NCI-H524 (cell line): Measurements from ENCODE around the gene DOCK6.

Source experiments
- DNase-seq, 2 experiments: peaks; one replicate each; lab custom pipeline; 2025; lab: John Stamatoyannopoulos, UW

The DOCK6 gene, protein sequence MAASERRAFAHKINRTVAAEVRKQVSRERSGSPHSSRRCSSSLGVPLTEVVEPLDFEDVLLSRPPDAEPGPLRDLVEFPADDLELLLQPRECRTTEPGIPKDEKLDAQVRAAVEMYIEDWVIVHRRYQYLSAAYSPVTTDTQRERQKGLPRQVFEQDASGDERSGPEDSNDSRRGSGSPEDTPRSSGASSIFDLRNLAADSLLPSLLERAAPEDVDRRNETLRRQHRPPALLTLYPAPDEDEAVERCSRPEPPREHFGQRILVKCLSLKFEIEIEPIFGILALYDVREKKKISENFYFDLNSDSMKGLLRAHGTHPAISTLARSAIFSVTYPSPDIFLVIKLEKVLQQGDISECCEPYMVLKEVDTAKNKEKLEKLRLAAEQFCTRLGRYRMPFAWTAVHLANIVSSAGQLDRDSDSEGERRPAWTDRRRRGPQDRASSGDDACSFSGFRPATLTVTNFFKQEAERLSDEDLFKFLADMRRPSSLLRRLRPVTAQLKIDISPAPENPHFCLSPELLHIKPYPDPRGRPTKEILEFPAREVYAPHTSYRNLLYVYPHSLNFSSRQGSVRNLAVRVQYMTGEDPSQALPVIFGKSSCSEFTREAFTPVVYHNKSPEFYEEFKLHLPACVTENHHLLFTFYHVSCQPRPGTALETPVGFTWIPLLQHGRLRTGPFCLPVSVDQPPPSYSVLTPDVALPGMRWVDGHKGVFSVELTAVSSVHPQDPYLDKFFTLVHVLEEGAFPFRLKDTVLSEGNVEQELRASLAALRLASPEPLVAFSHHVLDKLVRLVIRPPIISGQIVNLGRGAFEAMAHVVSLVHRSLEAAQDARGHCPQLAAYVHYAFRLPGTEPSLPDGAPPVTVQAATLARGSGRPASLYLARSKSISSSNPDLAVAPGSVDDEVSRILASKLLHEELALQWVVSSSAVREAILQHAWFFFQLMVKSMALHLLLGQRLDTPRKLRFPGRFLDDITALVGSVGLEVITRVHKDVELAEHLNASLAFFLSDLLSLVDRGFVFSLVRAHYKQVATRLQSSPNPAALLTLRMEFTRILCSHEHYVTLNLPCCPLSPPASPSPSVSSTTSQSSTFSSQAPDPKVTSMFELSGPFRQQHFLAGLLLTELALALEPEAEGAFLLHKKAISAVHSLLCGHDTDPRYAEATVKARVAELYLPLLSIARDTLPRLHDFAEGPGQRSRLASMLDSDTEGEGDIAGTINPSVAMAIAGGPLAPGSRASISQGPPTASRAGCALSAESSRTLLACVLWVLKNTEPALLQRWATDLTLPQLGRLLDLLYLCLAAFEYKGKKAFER (N-terminal part only)

DNA sequence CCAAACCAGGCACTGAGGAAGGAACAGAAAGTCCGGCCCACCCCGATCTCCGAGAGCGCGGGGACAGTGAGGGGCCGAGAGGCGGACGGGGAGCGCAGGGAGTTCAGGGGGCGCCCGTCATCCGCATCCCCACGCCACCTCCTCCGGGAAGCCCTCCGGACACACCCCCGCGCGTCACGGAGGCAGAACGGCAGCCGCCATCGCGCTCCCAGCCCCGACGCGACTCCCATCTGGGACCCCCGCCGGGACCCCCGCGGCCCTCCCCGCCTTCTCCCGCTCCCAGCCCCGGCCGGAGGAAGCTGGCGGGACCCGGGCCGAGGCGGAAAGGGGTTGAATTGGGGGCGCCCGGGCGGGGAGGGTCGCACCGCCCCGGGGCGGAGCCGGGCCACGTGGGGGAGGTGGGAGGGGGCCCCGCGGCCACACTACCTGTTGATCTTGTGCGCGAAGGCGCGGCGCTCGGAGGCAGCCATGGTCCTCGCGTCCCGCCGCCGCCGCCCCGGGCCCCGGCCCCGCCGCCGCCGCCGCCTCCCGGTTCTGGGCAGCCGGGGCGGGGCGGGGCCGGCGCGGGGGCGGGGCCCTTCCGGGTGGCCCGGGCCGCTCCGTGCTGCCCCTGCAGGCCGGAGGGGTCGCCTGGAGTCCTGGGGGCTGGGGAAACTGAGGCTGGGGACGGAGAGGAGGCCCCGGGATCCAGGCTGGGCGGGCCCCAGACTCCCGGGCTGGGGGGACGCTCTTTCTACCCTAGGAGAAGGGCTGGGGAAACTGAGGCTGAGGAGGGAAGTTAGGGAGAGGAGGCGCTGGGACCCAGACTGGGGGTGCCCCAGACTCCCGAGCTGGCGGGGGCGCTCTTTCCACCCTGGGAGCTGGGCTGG, at the start of gene DOCK6:
Gene DOCK6 (minus strand): TSS at position 554 of the 869 bp plus-strand sequence. CDS start 84 bp downstream, at position 470.
- DNase-seq = no peak

DNA sequence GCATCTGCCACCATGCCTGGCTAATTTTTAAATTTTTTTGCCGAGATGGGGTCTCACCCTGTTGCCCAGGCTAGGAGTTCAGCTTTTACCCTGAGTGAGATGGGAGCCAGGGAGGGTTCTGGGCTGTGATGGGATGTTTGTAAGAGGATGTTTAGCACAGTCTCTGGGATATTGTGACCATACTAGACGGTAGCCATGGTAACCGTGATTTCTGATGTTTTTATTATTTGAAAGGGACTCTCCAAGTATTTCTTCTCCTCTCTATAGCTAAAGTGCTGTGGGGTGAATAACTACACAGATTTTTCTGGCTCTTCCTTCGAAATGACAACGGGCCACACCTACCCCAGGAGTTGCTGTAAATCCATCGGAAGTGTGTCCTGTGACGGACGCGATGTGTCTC, 44.0 kb upstream of the DOCK6 start:
- DNase-seq = no peak

DNA sequence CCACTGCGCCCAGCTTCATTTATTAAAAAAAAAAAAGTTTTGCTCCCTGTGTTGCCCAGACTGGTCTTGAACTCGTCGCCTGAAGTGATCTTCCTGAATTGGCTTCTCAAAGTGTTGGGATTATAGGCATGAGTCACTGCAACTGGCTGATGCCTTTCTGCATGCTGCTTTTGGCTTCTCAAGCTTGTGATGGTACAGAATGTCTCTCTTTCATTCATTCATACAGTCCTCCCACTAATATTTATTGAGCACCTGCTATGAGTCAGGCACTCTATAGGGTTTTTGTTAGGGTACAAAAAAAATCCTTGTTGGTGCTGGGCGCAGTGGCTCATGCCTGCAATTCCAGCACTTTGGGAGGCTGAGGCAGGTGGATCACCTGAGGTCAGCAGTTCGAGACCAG, 42.6 kb upstream of the DOCK6 start:
- DNase-seq = no peak

DNA sequence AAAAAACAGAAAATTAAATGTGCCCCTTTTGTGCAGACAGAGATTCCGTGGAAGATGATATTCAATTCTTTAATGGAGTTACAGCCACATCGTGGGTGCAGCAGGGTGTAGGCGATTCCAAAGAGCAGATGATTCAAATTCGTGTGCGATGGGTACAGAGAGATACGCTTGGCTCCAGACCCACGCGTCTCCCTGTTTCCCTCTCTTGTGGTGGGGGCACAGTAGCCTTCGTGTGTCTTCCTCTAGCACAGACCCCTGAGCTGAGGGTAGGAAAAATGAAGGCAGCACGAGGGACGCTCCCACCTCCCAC, 38.4 kb upstream of the DOCK6 start:
- DNase-seq = no peak

DNA sequence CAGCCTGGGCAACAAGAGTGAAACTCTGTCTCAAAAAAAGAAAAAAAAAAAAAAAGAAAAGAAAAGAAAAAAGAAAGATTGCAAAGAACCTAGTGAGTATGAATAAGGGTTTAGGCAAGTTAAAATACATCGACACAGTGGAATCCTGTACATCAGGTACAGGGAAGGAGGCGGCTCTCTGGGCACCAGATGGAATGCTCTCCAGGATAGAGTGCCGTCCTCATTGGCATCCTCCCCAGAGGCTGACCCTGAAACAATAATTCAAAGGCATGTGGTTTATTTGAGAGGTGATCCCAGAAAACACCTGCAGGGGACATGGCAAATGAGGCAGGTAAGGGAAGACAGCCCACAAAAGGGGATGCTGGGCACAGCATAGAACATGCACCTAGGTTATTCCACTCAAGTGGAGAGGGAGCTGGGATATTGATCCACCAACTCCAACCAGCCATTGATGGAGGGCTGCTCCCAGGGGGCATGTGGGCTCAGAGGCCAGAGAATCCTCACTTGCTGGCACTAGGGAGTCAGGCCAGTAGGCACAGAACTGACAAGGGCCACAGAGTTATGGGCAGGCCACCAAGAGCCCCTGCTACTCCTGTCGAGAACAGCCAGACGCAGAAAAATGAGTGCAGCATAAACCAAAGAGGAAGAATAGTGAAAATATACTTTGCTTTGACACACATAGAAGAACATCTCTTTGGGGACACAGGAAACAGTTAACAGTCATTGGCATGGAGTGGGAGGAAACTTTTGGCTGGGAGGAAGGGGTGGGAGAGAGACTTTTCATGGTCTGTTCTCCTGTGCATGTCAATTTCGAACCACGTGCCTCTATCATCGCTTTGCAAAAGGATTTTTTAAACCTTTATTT, 37.9 kb upstream of the DOCK6 start:
- DNase-seq = peak in 1 of 2 experiments; percentile 15

DNA sequence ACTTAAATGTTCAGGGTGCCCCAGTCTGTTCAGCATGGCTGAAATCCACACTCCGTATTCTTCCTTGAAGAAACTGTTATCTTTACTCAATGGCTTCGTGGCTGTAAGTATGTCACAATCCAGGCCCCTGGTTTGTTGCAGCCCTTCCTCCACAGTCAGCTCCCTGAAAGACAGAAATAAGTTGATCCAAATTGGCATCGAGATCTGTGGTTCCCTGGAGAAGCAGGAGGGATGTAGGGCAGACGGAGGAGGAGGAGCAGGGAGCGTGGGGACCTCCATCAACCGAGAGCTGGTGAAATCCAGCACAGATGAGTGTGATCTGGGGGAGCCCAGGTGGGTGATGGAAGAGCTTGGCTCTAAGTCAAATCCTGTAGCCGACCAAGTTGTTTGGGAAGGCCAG, 33.9 kb upstream of the DOCK6 start:
- no peak for DNase-seq

DNA sequence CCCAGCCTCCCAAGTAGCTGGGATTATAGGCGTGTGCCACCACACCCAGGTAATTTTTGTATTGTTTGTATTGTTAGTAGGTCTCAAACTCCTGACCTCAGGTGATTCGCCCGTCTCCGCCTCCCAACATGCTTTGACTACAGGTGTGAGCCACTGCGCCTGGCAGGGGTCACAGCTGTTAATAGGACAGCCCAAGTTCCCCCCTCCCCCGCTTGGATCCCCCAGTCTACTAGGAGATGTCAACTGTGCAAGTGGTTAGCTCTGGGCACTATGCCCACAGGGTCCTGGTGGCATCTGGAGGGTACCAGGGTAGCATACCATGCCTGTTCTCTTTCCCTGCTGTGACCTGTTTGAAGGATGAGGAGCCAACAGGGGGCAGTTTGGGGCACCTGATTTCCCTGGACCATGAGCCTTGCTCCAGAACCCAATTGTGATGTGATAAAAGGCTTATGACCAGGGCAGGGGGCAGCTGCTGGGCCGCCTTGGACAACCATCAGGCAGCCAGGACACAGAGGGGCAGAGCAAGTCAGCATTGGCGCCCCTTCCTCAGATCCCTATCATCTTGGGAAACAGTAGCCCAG, 33.4 kb upstream of the DOCK6 start, which contains the start of gene TSPAN16:
Gene TSPAN16 (plus strand): TSS at position 496 of the 581 bp plus-strand sequence. CDS start 138 bp downstream, outside the sequence.
- DNase-seq = peak in 1 of 2 experiments; percentile 19

DNA sequence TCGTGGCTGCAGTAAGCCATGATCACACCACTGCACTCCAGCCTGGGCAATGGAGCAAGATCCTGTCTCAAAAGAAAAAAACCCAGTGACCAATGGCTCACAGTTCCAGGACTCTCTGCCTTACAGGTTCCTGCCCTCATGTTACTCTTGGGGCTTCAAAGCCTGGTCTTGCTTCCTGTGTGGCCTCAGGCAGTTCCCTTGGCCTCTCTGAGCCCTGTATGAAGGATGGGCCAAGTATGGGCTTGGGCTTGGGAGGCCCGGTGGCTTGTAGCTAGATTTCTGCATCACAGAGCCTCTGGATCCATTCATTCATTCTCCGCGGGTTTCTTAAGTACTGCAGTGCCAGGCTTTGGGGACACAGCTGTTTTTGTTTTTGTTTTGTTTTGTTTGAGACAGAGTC, 32.9 kb upstream of the DOCK6 start:
- DNase-seq = no peak

DNA sequence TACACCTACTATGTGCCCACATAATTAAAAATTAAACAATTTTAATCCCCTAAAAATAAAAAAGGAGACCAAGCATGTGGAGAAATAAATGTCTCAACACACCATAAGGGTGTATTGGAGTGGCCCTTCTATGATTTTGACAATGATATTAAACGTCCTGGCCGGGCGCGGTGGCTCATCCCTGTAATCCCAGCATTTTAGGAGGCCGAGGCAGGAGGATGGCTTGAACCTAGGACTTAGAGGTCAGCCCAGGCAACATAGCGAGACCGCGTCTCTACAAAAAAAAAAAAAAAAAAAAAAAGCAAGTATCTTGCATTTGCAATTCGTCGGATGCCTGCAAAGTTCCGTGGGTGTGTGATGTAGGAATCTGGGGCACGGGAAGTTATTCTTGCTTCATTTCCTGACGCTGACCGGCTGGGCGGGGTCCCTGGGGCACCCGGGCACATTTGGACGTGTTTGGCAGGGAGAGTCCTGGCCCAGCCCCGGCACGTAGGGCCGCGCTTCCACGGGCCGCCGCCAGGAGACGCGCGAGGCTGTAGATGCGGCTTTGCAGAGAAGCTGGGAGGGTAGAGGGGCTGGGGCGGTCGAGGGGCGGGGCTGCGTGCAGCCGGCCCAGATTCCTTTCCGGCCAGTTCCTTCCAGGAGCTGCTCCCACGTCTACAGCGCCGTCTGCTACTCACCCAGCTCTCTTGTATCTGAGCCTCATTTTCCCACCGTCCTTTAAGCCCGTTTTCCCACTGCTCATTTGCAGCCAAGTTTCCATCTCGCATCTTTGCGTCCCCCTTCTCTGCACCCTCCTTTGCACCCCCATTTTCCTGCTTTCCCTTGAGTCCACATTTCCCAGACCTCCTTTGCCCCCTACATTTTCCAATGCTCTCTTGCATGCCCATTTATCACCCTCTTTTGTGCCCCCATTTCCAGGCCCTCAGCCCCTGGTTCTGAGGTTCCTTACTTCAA, 31.4 kb upstream of the DOCK6 start:
- DNase-seq = peak; percentile 82 to 92

DNA sequence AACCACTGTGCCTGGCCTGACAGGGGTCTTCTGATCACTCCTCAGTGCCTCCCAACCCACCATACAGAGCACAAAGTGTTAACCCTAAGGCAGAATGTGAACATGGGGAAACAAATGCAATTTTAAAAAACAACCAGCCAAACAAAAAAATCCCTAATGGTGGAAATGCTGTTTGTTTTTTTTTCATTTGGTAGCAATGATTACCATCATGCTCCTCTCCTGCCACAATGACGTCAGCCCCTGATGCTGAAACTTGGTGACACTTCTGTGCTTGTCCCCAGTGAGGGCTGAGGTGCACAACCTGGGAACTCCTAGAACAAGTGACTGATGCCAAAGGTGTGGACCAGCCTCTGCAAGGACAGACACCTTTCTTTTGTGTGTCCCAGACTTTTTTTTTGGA, 29.7 kb upstream of the DOCK6 start:
- DNase-seq = no peak

DNA sequence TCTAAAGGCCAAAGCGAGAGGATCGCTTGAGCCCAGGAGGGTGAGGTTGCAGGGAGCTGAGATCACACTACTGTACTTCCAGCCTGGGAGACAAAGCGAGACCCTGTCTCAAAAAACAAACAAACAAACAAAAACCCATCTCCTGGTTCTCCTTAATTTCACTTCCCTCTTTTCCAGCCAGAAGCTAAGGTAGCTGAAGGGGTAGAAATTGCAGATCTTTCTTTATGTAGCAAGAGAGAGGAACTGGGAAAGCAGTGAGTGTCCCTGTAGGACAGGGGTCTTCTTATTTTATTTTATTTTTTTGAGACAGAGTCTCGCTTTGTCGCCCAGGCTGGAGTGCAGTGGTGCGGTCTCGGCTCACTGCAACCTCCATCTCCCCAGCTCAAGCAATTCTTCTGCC, 29.1 kb upstream of the DOCK6 start:
- DNase-seq = no peak

DNA sequence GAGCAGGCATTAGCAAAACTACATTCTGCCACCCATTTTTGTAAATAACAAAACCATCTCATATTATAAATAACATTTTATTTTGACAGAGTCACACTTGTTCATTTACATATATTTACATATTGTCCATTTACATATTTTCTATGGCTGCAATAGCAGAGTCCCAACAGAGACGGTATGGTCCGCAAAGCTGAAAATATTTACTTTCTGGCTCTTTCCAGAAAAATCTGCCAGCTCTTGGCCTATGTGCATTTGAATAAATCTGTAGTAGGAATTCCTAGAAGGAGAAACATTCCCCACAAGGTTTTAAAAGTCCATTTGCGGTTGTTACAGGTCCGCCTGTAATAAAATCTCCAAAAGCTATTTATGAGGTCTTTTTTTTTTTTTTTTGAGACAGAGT, 27.9 kb upstream of the DOCK6 start:
- no peak for DNase-seq

DNA sequence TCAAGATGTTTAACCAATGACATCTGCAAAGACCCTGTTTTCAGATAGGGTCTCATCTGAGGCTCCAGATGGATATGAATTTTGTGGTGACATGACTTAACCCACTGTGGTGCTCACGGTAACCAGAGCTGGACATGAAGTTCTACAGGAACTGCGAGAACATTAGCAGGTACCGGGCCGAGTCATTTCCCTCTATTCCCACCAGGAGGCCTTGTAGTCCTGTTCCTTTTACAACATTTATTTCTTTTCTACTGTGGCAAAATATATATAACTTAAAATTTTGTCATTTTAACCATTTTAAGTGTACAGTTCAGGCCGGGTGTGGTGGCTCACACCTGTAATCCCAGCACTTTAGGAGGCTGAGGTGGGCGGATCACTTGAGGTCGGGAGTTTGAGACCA, 26.0 kb upstream of the DOCK6 start:
- DNase-seq = no peak

DNA sequence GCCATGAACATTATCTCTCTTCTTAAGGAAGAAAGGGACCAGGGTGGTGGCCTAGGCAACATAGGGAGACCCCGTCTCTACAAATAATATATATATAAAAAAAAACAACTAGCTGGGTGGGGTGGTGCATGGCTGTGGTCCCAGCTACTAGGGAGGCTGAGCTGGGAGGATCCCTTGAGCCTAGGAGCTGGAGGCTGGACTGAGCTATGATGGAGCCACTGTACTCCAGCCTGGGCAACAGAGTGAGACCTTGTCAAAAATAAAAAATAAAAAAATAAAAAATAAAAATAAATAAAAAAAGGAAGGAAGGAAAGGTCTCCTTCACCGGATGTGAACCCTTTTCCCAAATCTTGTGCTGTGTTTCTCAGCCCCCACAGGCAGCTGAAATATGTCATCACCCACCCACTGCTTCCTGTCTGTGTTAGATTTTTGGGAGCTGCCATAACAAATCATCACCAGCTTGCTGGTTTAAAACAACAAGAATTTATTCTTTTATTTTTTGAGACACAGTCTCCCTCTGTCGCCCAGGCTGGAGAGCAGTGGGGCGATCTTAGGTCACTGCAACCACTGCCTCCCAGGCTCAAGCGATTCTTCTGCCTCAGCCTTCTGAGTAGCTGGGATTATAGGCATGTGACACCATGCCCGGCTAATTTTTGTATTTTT, 24.1 kb upstream of the DOCK6 start:
- DNase-seq = no peak

DNA sequence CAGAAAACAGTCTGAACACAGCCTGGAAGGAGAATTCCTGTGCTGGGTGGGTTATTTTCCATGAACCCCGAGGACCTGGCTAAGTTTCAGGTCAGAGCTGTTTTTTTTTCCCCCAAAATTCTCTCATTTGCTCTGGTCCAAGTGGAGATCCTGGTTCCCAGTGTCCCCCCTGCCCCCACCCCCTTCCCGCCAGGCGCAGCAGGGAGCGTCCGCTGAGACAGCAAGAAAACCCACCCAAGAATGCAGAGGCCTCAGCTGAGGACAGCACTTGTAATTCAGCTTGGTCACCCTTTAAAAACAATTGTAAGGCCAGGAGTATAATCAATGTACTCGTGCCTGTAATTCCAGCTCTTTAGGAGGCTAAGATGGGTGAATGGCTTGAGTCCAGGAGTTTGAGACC, 22.2 kb upstream of the DOCK6 start:
- DNase-seq = no peak

DNA sequence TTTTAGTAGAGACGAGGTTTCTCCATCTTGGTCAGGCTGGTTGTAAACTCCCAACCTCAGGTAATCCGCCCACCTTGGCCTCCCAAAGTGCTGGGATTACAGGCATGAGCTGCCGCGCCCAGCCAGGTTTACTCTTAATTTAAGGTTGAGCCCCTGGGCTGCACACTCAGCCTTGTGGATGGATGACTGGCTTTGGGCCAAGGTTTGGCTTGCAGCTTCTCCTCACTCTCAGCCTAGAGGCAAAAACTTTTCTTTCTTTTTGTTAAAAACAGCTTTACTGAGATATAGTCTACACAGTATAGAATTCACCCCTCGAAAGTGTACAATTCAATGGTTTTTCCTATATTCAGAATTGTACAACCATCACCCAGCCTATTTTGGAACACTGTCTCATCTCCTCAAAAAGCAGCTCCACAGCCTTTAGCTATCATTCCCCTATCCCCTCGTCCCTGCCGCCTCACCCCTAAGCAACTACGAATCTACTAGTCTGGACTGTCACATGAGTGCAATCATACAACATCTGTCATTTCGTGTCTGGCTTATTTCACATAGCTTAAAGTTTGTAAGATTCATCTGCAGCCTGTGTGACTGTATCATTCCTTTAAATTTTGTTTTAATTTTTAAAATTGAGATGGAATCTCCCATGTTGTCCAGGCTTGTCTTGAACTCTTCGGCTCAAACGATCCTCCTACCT, 19.2 kb upstream of the DOCK6 start:
- peak; percentile 27 to 46 for DNase-seq

DNA sequence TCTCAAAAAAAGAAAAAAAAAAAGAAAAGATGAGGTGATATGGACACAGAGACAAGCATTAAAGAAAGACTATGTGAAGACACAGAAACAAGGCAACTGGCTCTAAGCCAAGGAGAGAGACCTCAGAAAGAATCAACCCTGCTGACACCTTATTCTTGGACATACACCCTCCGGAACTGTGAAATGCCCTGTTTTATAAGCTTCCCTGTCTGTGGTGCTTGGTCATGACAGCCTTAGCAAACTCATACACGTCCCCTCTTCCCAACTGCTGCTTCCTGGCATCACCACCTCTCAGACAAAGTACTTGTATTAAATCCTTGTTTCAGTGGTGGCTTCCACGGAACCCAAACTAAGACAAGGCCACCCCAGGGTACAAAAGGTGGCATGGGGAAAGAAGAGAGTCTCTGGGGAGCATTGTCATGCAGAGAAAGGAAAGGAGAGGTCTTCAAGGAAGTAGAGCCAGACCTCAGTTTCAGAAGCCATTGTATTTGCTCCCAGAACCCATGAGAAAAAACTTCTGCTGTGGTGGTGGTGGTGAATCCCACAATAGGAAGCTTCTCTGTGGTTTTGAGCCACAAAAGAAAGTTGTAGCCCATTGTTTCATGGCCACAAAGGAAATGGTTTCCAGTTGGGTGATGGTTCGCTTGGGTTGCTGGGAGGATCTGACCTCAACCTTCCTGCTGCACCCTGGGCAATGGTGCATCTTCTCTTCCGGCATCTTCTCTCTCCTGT, 17.3 kb upstream of the DOCK6 start:
- no peak for DNase-seq
